HG03457 (cell line): Measurements from ENCODE around the gene GH1.
"Not testable (repeated sequence)": the region's sequence is repeated elsewhere in the genome, so short reads cannot be mapped to it uniquely, and the experiment has no call there.

Experiments used
- ATAC-seq: cut with Tn5 transposase; IDR thresholded peaks from one replicate; pipeline ENCODE4 v1.9.1; 2021; ENCODE audit warnings: moderate number of reproducible peaks; ENCODE audit not compliant: unreplicated experiment

GH1 gene

DNA sequence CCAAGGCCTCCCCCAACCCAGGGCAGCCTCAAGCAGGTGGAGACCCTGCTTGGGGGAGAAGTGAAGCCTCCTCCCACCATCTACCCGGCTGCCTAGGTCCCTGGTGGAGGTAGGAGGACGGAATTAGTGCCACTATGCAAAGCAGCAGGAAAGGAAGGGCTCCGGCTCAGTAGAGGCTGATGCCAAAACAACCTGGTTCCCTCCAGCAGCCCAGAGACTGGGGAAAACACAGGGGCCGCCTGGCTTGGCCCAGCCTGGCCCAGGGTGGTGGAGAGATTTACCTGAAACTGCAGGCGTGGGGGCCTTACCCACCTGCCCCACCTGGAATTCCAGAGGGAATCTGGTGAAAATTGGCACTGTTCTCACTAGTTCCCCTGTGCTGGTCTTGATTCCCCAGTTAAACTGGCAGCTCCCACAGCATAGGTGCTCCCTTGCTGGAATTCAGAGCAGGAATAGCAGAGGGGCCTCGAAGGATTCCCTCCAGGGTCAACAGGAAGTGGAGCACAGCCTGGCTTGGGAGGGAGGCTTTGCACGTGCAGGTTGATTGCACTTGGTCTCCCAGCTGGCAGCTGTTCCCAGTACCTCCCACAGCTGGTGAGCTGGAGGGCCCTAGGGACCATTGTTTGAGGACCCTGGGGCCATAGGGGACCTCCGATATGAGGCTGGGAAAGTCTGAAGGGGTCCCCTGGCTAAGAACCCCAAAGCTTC lies 9.0 kb upstream of the GH1 start:
- no peak for ATAC-seq

DNA sequence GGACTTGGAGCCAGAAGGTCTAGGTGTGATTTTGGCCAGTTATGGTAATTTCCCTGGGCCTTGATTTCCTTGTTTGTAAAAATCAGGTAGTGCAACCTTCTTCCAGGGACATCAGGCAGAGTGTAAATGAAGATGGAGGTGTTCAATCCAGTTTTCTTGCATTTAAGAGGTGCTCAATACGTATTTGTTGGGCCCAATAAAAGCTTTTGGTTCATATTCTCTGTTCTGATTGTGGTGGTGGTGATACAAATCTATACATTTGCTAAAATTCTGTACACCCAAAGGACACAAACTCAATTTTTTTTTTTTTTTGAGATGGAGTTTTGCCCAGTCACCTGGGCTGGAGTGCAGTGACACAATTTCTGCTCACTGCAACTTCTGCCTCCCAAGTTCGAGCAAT lies 7.5 kb upstream of the GH1 start:
- ATAC-seq, result no peak

DNA sequence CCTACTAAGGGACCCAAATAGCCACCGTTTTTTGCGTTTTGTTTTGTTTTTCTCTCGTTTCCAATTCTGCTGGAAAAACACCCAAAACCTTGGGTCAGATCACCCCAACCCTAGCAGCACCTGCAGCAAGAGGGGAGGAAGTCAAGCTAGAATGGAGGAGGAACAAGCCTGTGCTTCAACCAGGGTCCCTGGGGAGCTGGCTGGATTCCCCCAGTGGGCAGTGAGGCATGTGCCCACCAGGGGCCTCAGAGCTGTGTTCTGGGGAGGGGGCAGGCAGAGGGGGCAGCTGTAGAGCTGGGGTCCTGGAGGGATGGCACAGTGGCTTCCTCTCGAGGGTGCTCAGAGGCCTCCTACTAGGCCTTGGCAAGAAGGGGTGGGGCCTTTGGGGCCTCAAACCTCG lies 7.0 kb upstream of the GH1 start:
- no peak for ATAC-seq

DNA sequence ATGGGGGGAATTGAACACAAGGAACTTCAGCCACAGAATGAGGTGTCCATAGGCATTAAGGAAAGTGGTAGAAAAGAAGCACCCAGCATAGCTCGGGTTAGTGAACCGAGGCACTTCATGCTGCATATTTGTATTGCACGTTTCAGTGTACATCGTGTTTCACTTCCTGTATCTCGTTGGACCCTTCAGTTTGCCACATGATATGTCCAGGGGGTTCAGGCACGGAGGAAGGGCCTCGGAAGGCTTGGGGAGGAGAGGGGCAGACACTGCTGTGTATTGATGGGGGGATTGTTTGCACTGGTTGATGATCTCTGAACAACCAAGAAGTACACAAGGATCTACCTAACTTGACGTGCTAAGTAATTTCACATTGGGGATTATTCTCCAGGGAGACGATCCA lies 3.8 kb upstream of the GH1 start:
- ATAC-seq, result not testable (repeated sequence)

DNA sequence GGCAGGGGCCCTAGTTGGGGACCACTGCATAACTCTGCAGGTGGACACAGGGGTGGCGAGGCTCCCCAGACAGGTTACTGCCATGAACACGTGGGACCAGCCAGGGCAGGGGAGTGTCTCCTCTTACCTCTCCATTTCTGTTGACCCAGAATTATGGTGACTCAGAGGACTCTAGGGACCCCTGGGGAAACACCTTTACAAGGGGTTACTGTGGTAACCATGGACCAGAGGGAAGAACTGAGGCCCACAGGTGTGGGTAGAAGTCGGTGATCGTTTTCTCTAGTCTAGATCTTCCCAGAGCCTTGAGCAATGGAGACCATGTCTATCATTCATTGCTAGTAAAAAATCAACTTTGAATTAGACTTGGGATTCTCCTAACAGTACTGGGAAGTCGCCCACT lies 2.1 kb upstream of the GH1 start:
- ATAC-seq, result not testable (repeated sequence)

DNA sequence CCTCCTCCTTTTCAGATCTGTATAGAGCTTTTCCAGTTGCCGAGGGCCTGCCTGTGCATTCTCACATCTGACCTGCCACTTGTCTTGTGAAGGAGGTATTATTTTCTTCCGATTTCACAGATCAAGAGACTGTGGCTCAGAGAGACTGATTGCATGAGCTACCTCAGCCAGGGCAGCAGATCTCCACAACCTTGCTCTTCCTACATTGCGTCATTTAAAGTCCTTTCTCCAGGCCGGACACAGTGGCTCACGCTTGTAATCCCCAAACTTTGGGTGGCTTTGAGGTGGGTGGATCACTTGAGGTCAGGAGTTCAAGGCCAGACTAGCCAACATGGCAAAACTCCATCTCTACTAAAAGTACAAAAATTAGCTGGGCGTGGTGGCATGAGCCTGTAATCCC lies 1.4 kb upstream of the GH1 start:
- ATAC-seq, result not testable (repeated sequence)

DNA sequence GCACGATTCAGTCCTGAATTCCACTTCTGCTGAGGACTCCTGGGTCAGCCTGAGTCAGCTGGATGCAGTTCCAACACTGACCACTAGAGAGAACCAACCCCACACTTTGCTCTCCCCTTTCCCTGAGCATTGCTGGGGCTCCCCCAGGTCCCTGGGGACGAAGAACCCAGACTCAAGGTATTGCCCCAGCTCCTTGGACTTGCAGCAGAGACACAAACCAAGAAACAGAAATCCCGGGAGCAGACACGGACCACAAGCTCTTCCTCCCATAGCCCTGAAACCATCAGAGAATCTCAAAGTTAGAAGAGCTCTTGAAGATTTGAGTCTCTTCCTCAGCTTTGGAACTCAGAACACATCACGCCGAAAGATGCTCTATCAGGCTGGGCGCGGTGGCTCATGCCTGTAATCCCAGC lies 678 bp upstream of the GH1 start:
- no peak for ATAC-seq

DNA sequence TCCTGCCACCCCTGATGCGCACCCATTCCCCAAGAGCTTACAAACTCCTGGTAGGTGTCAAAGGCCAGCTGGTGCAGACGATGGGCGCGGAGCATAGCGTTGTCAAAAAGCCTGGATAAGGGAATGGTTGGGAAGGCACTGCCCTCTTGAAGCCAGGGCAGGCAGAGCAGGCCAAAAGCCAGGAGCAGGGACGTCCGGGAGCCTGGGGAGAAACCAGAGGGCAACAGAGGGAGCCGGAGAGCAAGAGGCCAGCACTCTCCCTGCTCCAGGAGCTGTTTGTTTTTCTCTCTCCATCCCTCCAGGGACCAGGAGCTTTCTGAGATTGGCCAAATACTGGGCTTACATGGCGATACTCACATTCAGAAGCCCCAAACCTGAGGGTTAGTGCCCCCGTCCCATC lies 334 bp downstream of the GH1 start:
- no peak for ATAC-seq

DNA sequence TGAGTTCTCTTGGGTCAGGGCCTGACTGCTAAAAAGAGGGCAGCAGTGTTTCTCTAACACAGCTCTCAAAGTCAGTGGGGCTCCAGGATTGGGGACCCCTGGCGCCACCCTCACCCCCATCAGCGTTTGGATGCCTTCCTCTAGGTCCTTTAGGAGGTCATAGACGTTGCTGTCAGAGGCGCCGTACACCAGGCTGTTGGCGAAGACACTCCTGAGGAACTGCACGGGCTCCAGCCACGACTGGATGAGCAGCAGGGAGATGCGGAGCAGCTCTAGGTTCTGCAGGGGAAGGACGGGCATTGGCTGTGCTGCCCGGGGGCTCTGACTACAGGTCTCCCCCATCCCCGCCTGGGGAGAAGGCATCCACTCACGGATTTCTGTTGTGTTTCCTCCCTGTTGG lies 993 bp downstream of the GH1 start:
- ATAC-seq, result no peak

DNA sequence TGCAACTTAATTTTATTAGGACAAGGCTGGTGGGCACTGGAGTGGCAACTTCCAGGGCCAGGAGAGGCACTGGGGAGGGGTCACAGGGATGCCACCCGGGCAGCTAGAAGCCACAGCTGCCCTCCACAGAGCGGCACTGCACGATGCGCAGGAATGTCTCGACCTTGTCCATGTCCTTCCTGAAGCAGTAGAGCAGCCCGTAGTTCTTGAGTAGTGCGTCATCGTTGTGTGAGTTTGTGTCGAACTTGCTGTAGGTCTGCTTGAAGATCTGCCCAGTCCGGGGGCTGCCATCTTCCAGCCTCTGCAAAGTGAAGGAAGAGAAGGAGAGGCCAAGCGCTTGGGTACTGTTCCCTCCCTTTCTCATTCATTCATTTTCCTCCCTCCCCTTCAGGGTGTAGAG lies 1.4 kb downstream of the GH1 start:
- ATAC-seq, result not testable (repeated sequence)

DNA sequence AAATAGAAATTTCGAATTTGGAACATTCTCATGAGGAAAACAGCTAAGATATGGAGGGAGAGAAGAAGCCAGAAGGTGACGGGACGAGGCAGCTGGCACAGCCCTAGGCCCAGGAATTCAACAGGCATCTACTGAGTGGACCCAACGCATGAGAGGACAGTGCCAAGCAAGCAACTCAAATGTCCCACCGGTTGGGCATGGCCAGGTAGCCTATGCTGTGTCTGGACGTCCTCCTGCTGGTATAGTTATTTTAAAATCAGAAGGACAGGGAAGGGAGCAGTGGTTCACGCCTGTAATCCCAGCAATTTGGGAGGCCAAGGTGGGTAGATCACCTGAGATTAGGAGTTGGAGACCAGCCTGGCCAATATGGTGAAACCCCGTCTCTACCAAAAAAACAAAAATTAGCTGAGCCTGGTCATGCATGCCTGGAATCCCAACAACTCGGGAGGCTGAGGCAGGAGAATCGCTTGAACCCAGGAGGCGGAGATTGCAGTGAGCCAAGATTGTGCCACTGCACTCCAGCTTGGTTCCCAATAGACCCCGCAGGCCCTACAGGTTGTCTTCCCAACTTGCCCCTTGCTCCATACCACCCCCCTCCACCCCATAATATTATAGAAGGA lies 2.0 kb downstream of the GH1 start:
- ATAC-seq, result no peak

DNA sequence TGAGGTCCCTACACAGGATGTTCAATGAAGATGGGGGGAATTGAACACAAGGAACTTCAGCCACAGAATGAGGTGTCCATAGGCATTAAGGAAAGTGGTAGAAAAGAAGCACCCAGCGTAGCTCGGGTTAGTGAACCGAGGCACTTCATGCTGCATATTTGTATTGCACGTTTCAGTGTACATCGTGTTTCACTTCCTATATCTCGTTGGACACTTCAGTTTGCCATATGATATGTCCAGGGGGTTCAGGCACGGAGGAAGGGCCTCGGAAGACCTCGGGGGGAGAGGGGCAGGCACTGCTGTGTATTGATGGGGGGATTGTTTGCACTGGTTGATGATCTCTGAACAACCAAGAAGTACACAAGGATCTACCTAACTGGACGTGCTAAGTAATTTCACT lies 2.9 kb downstream of the GH1 start:
- not testable (repeated sequence) for ATAC-seq

DNA sequence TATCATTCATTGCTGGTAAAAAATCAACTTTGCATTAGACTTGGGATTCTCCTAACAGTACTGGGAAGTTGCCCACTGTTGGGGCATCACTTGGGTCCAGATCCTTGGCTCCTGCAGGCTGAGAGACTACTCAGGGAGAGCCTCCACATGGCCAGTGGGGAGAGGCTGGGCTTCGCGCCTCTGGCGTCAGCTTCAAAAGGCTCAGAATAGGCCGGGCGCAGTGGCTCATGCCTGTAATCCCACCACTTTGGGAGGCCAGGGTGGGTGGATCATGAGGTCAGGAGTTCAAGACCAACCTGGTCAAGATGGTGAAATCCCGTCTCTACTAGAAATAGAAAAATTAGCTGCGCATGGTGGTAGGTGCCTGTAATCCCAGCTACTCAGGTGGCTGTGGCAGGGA lies 4.2 kb downstream of the GH1 start:
- ATAC-seq, result no peak

DNA sequence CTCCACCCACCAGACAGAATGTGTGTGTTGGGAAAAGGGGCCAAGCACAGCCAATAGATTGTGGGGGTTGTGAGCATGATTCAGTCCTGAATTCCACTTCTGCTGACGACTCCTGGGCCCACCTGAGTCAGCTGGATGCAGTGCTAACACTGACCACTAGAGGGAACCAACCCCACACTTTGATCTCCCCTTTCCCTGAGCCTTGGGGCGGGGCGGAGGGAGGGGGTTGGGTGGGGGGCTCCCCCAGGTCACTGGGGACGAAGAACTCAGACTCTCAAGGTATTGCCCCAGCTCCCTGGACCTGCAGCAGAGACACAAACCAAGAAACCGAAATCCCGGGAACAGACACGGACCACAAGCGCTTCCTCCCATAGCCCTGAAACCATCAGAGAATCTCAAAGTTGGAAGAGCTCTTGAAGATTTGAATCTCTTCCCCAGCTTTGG lies 7.0 kb downstream of the GH1 start:
- no peak for ATAC-seq

DNA sequence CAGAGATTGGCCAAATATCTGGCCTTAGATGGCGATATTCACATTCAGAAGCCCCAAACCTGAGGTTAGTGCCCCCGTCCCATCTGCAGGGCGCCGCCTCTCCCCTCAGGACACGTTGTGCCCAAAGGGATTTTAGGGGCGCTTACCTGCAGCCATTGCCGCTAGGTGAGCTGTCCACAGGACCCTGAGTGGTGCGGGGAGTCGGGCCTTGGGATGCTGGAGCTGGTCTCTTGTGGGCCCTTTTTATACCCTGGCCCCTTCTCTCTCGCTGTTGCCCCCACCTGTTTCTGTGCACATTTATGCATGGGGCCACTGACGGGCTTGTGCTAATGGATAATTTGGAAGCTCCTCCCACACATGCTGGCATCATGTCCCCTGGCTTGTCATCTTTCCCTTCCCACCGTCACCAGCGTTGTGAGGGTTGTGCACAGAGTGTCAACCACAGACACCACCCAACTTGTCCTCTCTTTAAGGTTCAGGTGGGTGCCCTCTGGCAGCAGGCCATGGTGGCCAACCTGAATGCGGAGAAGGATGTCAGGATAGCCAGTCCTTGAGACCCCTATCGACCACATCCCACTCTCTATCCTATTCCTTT lies 7.5 kb downstream of the GH1 start, which contains the start of gene CSHL1:
TSS of gene CSHL1 (minus strand) at position 218 of the 595 bp plus-strand sequence. CDS start at position 156, 62 bp downstream.
- ATAC-seq, result no peak

DNA sequence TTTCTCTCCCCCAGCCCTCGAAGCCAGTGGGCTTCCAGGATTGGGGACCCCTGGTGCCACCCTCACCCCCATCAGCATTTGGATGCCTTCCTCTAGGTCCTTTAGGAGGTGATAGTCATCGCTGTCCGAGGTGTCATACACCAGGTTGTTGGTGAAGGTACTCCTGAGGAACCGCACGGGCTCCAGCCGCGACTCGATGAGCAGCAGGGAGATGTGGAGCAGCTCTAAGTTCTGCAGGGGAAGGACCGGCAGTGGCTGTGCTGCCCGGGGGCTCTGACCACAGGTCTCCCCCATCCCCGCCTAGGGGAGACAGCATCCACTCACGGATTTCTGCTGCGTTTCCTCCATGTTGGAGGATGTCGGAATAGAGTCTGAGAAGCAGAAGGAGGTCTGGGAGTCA lies 8.5 kb downstream of the GH1 start:
- ATAC-seq, result no peak

DNA sequence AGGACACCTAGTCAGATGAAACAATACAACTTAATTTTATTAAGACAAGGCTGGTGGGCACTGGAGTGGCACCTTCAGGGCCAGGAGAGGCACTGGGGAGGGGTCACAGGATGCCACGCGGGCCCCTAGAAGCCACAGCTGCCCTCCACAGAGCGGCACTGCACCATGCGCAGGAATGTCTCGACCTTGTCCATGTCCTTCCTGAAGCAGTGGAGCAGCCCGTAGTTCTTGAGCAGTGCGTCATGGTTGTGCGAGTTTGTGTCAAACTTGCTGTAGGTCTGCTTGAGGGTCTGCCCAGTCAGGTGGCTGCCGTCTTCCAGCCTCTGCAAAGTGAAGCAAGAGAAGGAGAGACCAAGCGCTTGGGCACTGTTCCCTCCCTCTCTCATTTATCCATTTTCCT lies 9.1 kb downstream of the GH1 start:
- ATAC-seq, result not testable (repeated sequence)

DNA sequence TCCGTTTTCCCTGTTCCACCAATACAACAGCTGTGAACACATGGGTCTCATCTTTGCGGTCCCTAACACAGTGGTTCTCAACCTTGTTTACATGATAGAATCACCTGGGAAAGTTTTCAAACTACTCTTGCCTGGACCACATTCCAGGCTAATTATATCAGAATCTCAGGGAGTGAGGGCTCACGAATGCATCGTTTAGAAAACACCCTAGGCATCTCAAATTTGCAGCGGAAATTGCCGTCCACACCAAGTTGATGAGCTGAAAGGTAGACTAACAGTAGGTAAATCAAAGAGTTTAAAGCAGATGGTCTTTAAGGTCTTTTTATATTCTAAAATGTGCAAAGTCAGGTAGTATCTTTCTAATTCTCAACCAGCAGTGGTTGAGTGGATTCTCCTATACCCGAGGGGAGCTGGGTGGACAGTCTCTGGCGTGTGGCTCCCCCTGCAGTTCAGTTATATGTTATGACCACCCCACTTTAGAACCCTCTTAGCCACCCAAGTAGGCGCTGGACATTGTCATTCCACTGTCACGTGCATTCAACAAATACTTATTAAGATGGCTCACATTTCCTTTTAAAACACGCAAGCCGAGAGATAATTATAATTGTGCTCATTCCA lies 11.4 kb downstream of the GH1 start:
- ATAC-seq, result not testable (repeated sequence)

DNA sequence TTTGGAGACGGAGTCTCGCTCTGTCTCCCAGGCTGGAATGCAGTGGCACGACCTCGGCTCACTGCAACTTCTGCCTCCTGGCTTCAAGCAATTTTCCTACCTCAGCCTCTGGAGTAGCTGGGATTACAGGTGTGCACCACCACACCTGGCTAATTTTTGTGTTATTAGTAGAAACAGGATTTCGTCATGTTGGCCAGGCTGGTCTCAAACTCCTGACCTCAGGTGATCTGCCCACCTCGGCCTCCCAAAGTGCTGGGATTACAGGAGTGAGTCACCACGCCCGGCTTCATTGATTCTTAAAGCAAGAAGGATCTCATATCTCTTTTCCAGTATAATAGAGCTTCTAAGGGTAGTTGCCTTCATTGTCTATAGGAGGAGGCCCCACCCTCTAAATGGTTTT lies 13.8 kb downstream of the GH1 start:
- not testable (repeated sequence) for ATAC-seq

DNA sequence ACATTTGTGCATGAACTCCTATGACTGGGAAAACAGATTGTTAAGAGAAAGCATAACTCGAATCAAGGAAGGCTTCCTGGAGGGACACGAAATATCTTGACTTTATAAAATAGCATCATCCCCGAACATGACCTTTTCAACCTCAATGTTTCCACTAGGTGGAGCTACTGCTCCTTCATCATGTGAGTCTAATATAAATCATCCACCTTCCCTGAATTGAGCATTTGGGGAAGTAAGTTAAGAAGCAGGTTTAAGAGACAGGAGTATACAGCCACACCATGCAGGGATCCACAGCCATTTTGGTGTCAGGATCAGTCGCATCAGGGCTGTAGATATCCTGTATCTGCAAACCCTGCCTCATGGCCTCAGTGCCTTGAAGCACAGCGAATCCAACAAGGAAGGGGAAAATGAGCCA lies 14.8 kb downstream of the GH1 start:
- not testable (repeated sequence) for ATAC-seq

DNA sequence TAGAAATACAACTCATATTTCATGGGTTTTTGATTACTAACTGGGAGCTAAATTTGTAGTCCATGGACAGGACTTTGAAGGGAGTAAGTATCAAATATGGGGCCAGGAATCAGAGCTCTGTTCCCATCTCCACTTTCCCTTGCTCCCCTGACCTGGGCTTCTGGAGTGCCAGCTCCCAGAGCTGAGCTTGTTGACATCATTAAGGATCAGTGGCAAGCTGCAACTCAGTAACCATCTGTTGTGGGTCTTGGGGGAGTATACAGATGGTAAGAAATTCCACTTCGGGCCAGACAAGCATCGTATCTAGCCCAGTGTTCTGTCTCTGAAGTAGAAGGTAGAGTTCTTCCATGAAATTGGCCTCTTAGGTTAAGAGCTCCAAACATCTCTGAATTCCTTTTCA lies 16.7 kb downstream of the GH1 start:
- not testable (repeated sequence) for ATAC-seq
